Thyroid gland (tissue), 4 donors: ENCODE data around the gene APC.

Source experiments
- CTCF ChIP-seq, 6 experiments: fragments of 200-600 bp in 3 of 6; fragments of 450-650 bp in 3 of 6; sonication (generic) in 3 of 6; IDR thresholded peaks; one replicate each; pipeline ENCODE4 v1.5.1; 2016 to 2019; ENCODE audit warnings: antibody characterized with exemption in 6 of 6, mild to moderate bottlenecking in 2 of 6, inconsistent platforms in 1 of 6, moderate library complexity in 1 of 6
- POLR2A ChIP-seq, 2 donors: fragments of 450-650 bp; IDR thresholded peaks; one replicate each; pipeline ENCODE4 v1.6.1; 2017; ENCODE audit warnings: antibody characterized with exemption in 2 of 2, mild to moderate bottlenecking in 2 of 2, moderate library complexity in 1 of 2

- no peak for TF ChIP-seq CTCF (IDR thresholded peaks at IDR 0.05)
- TF ChIP-seq POLR2A (IDR thresholded peaks at IDR 0.05), result no peak
Measured at GRCh38 chr5:112772124-112772523, 34.4 kb downstream of the APC start.
